ENCODE measurements around the gene CELF2.

DNA sequence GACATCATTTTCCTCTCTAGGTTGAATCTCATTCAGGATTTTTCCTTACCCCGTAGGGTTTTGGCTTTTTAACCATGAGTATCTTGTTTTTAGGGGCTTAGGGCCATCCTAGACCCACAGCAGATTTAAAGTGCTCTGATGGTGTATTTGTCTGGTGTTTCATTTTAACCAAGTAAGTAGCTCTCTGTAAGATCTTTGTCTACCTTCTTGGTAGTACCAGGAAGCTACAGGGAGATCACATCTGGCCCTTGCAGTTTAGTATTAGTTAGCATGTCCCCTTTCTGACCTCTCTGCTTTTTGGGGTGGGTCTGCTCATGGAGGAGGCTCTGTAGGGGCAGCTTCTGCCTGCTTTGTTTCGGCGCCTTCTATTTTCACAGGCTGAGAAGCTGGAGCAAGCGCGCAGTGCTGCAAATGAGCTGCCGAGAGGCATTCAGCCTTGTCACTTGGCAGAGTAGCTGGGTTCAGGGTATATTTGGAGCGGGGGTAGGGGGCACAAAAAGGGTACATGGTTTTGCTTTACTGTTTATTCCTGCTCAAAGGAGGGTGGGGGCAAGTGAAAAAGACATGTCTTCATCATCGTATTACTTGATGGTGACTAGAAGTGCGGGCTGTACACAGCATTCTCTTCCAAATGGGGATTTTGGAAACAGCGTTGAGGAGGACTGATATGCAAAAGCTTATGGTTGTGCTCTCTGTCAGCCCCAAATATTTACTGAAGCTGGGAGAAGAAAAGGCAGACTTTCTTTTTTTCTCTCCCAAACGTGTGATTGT, 146.3 kb downstream of the CELF2 start:
- TF ChIP-seq, protein P1, sequence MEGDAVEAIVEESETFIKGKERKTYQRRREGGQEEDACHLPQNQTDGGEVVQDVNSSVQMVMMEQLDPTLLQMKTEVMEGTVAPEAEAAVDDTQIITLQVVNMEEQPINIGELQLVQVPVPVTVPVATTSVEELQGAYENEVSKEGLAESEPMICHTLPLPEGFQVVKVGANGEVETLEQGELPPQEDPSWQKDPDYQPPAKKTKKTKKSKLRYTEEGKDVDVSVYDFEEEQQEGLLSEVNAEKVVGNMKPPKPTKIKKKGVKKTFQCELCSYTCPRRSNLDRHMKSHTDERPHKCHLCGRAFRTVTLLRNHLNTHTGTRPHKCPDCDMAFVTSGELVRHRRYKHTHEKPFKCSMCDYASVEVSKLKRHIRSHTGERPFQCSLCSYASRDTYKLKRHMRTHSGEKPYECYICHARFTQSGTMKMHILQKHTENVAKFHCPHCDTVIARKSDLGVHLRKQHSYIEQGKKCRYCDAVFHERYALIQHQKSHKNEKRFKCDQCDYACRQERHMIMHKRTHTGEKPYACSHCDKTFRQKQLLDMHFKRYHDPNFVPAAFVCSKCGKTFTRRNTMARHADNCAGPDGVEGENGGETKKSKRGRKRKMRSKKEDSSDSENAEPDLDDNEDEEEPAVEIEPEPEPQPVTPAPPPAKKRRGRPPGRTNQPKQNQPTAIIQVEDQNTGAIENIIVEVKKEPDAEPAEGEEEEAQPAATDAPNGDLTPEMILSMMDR (IDR thresholded peaks at IDR 0.05; ENCODE audit: poor library complexity): no peak
- TF ChIP-seq EZH2 (IDR thresholded peaks at IDR 0.05; ENCODE audit: borderline replicate concordance): no peak

Data from hepatocyte (in vitro differentiated cells).